MM.1S (cell line): ENCODE results near the gene PXDC1.

Experiments used
- CTCF ChIP-seq: fragments of 300-600 bp; sonication (generic); IDR thresholded peaks from 2 replicates; pipeline ENCODE4 v1.5.1; 2016; ENCODE audit warnings: antibody characterized with exemption, low read length, mixed read lengths
- EZH2 ChIP-seq: fragments of 300-600 bp; sonication (generic); optimal IDR thresholded peaks from 2 replicates; pipeline ENCODE3; 2017; ENCODE audit warnings: low read depth, mild to moderate bottlenecking, antibody characterized with exemption, low read length, mixed read lengths
- EZH2phosphoT487 ChIP-seq: fragments of 300-600 bp; sonication (generic); IDR thresholded peaks from 2 replicates; pipeline ENCODE4 v1.6.1; 2018; ENCODE audit warnings: antibody characterized with exemption, low read length

GRCh38 chr6:3769610-3770009 lies 18.1 kb upstream of the PXDC1 start:
- TF ChIP-seq CTCF (no peak), EZH2 (no peak), EZH2phosphoT487 (no peak)
